GM21360 (cell line): ENCODE data around the gene RRP15.

Experiments used
- ATAC-seq: cut with Tn5 transposase; IDR thresholded peaks from one replicate; pipeline ENCODE4 v1.9.1; 2021; ENCODE audit warnings: mild to moderate bottlenecking, moderate library complexity; ENCODE audit not compliant: unreplicated experiment

The RRP15 gene

GRCh38 chr1:218357893-218358232 is 72.8 kb downstream of the RRP15 start:
- ATAC-seq: no peak

GRCh38 chr1:218361298-218362065 is 76.4 kb downstream of the RRP15 start:
- no peak for ATAC-seq

GRCh38 chr1:218362418-218363076 is 77.5 kb downstream of the RRP15 start:
- no peak for ATAC-seq

- ATAC-seq: no peak
These were observed 78.0 kb downstream of the RRP15 start for GRCh38 chr1:218363141-218363540.

GRCh38 chr1:218364028-218364710 is 79.1 kb downstream of the RRP15 start:
- ATAC-seq: no peak

GRCh38 chr1:218365226-218365999 is 80.3 kb downstream of the RRP15 start:
- no peak for ATAC-seq

GRCh38 chr1:218366322-218367052 is 81.4 kb downstream of the RRP15 start:
- ATAC-seq: no peak

GRCh38 chr1:218367118-218367517 is 82.0 kb downstream of the RRP15 start:
- ATAC-seq: no peak

GRCh38 chr1:218368686-218369085 is 83.6 kb downstream of the RRP15 start:
- no peak for ATAC-seq

GRCh38 chr1:218369688-218370511 is 84.8 kb downstream of the RRP15 start:
- peak; percentile 53 for ATAC-seq

- no peak for ATAC-seq
These were observed 87.0 kb downstream of the RRP15 start for GRCh38 chr1:218371927-218372672.

- no peak for ATAC-seq
These were observed 89.6 kb downstream of the RRP15 start for GRCh38 chr1:218374401-218375353.

- peak; percentile 5 for ATAC-seq
These were observed 91.6 kb downstream of the RRP15 start for GRCh38 chr1:218376722-218377121.

GRCh38 chr1:218377143-218377660 is 92.1 kb downstream of the RRP15 start:
- ATAC-seq: peak; percentile 88

GRCh38 chr1:218380125-218380977 is 95.3 kb downstream of the RRP15 start:
- no peak for ATAC-seq

GRCh38 chr1:218382261-218382660 is 97.2 kb downstream of the RRP15 start:
- ATAC-seq: no peak

GRCh38 chr1:218383051-218383450 is 98.0 kb downstream of the RRP15 start:
- no peak for ATAC-seq
